Common myeloid progenitor, CD34-positive (primary cell): ENCODE measurements around the gene SMOC1.

Experiments
- CTCF ChIA-PET: fragments of 350-600 bp; sonication (Branson Sonifier 250); formaldehyde crosslinking; loops from one replicate; lab custom pipeline; 2021; ENCODE audit warnings: antibody characterized with exemption; lab: Charles Lee
- POLR2A ChIA-PET: fragments of 350-600 bp; sonication (Branson Sonifier 250); formaldehyde crosslinking; loops from one replicate; lab custom pipeline; 2021; ENCODE audit warnings: antibody characterized with exemption; lab: Charles Lee
- DNase-seq, 3 donors: peaks; one replicate each; pipeline versions ENCODE4 v3.0.0 to v3.0.0-alpha.2; 2013
- H3K27ac ChIP-seq, 2 experiments: 1 replicate in 1 of 2; 2 replicates in 1 of 2; pipeline ENCODE4 v1.7.0; 2013; ENCODE audit warnings: inconsistent platforms in 2 of 2, low read length in 2 of 2, mild to moderate bottlenecking in 2 of 2, low read depth in 1 of 2, moderate library complexity in 1 of 2; ENCODE audit not compliant: severe bottlenecking in 2 of 2, insufficient read depth in 1 of 2, poor library complexity in 1 of 2
- H3K27me3 ChIP-seq, 5 experiments: replicated peaks in 2 of 5; 1 replicate in 3 of 5; 2 replicates in 2 of 5; pipeline versions ENCODE4 v1.6.1 to v1.7.0; 2013; ENCODE audit warnings: low read length in 4 of 5, mild to moderate bottlenecking in 2 of 5, moderate library complexity in 2 of 5, inconsistent platforms in 1 of 5; ENCODE audit not compliant: insufficient read depth in 5 of 5, control insufficient read depth in 4 of 5
- H3K36me3 ChIP-seq, 4 experiments: 1 replicate in 2 of 4; 2 replicates in 2 of 4; pipeline versions ENCODE4 v1.6.1 to v1.7.0; 2013; ENCODE audit warnings: low read length in 3 of 4, control low read depth in 1 of 4, mild to moderate bottlenecking in 1 of 4; ENCODE audit not compliant: control insufficient read depth in 4 of 4, insufficient read depth in 4 of 4
- H3K4me1 ChIP-seq, 4 experiments: 1 replicate in 3 of 4; 2 replicates in 1 of 4; pipeline versions ENCODE4 v1.6.1 to v1.7.1; 2013; ENCODE audit warnings: low read length in 3 of 4, mild to moderate bottlenecking in 3 of 4, control low read depth in 1 of 4, inconsistent platforms in 1 of 4, moderate library complexity in 1 of 4; ENCODE audit not compliant: control insufficient read depth in 4 of 4, insufficient read depth in 4 of 4; ENCODE audit errors: control extremely low read depth in 1 of 4
- H3K4me3 ChIP-seq, 7 experiments: 1 replicate in 4 of 7; 2 replicates in 3 of 7; pipeline versions ENCODE4 v1.5.1 to v1.7.0; 2013; ENCODE audit warnings: mild to moderate bottlenecking in 7 of 7, low read length in 6 of 7, moderate library complexity in 6 of 7, inconsistent platforms in 2 of 7, low read depth in 2 of 7, control low read depth in 1 of 7; ENCODE audit not compliant: insufficient read depth in 4 of 7, control insufficient read depth in 1 of 7; ENCODE audit errors: extremely low read depth in 1 of 7
- H3K9me3 ChIP-seq, 5 experiments: 1 replicate in 4 of 5; 2 replicates in 1 of 5; pipeline versions ENCODE4 v1.6.1 to v1.7.1; 2013; ENCODE audit warnings: low read length in 4 of 5, mild to moderate bottlenecking in 2 of 5, inconsistent platforms in 1 of 5, low read depth in 1 of 5, moderate library complexity in 1 of 5; ENCODE audit not compliant: control insufficient read depth in 4 of 5, insufficient read depth in 2 of 5; ENCODE audit errors: control extremely low read depth in 1 of 5
- WGBS: methylation state at CpG from one replicate; pipeline ENCODE4 v1.1.5; 2013; ENCODE audit not compliant: insufficient coverage; 5-methylcytosine and 5-hydroxymethylcytosine counted together

SMOC1 gene

DNA sequence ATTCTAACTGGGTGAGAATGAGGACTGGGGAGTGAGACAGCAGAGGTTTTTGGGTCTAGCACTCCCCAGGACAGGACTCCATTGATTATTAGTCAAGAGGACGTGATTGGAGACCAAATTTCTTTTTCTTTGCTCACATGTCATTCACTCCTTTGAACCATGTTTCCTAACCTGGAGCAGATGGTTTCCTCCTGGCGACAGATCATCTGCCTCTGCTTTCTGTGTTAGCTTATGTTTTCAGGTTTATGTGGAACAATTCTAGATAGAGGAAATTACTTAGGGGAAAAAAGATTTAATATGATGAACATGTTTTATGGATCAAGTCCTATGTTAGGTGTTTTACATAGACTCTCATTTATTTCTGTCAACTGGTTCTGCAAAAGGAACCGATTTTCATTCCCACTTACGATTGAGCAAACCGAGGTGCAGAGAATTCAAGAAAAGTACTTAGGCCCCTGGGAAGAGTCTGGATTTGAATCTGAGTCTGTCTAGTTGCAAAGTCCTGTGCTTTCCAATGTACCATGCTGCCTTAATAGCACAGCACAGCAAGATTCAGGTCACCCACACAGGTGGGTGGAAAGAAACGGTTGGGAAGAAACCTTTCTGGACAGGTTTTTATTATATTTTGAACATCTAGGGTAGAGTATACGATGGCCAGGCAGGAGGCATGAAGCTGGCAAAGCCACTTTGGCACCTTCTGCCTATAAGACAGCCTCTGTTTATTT is 30.8 kb downstream of the SMOC1 start:
- ChIA-PET CTCF (interaction anchor here (0.6 kb wide), 2 partner anchors 30 to 59 kb away, joined by 3 to 4 read pairs; partner anchors contain the start of gene SMOC1), POLR2A (no interaction called here)
- H3K4me1 ChIP-seq: no peaks in the 10 kb centered on the region
- peaks cover 0 to 11% (median 3%) of the 10 kb centered on the region in 5 experiments for H3K27me3 ChIP-seq
- no peaks in the 10 kb centered on the region for H3K36me3 ChIP-seq
- 94% methylated on average over 6 of the region's 7 CpGs for WGBS
- no peak overlapping the region for H3K27ac ChIP-seq
- H3K4me3 ChIP-seq: no peak overlapping the region
- DNase-seq: no peak
- H3K9me3 ChIP-seq: peaks cover 0 to 2% (median 0%) of the 10 kb centered on the region in 5 experiments

DNA sequence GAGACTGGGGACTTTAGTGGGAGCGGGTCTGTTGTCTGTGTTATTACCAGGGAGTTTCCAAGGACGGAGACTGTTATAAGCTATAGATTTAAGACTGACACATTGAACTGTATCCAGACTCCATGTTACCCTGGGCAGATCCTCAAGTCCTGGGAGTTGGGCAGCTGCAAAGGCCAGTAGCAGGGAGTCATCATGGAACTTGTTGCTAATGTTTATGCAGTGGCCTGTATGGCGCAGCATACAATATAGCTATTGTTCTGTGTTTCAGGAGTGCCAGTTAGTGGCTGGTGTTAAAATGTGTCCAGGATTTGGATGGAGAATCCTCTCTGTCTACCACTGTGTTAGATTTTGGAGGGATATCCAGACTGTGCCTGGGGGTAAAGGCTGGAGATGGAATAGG is 31.7 kb downstream of the SMOC1 start:
- peaks cover 0 to 8% (median 3%) of the 10 kb centered on the region in 5 experiments for H3K27me3 ChIP-seq
- WGBS: 100% methylated on average over 3 of the region's 3 CpGs
- H3K4me1 ChIP-seq: no peaks in the 10 kb centered on the region
- POLR2A ChIA-PET: no interaction called here
- DNase-seq: no peak
- CTCF ChIA-PET: no interaction called here
- peaks cover 0 to 2% (median 0%) of the 10 kb centered on the region in 5 experiments for H3K9me3 ChIP-seq
- no peak overlapping the region for H3K4me3 ChIP-seq
- H3K27ac ChIP-seq: no peak overlapping the region
- no peaks in the 10 kb centered on the region for H3K36me3 ChIP-seq

DNA sequence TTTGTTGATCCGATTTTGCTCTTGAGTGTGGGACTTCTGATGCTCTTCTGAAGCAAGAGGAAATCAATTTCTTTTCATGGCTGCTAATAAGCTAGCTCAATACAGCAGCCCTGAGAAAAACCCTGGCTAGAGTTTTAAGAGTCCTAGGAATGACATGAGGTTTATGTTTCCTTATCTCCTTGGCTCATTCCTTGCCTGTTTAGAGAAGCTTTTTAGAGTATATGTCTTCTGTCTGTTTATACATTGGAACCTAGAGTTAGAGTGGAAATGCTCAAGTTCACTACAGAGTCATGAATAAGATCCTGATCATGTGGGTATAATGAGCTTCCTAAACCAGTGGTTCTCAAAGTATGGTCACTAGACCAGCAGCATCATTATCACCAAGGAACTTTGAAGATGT is 34.5 kb downstream of the SMOC1 start:
- CTCF ChIA-PET: no interaction called here
- Histone ChIP-seq H3K9me3 (peaks cover 0 to 2% (median 0%) of the 10 kb centered on the region in 5 experiments), H3K36me3 (no peaks in the 10 kb centered on the region), H3K4me1 (no peaks in the 10 kb centered on the region), H3K4me3 (no peak overlapping the region), H3K27me3 (peaks cover 0 to 16% (median 0%) of the 10 kb centered on the region in 5 experiments), H3K27ac (no peak overlapping the region)
- POLR2A ChIA-PET: no interaction called here
- WGBS: 100% methylated on average over 1 of the region's 1 CpG
- no peak for DNase-seq

DNA sequence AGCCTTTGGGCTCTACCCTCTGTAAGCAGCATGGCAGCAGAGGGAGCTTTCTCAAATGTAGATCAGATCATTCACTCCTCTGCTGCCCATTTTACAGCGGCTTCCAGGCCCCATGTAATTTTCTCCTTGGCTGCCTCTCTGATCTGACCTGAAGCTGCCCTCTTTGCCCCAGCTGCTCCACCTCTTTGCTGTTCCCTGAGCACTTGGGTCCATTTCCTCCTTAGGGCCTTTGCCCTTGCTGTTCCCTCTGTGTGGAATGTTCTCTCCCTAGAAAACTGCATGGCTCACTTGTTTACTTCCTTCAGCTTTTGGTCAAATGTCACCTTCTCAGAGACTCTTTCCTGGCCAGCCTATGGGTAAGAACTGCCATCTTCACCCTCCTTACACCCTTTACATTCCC is 37.2 kb downstream of the SMOC1 start:
- Histone ChIP-seq H3K4me3 (no peak overlapping the region), H3K4me1 (no peaks in the 10 kb centered on the region), H3K9me3 (peaks cover 0 to 2% (median 0%) of the 10 kb centered on the region in 5 experiments), H3K27ac (no peak overlapping the region), H3K36me3 (no peaks in the 10 kb centered on the region), H3K27me3 (peaks cover 0 to 16% (median 0%) of the 10 kb centered on the region in 5 experiments)
- ChIA-PET CTCF (no interaction called here), POLR2A (no interaction called here)
- DNase-seq: no peak
- 93% methylated on average over 1 of the region's 1 CpG for WGBS

DNA sequence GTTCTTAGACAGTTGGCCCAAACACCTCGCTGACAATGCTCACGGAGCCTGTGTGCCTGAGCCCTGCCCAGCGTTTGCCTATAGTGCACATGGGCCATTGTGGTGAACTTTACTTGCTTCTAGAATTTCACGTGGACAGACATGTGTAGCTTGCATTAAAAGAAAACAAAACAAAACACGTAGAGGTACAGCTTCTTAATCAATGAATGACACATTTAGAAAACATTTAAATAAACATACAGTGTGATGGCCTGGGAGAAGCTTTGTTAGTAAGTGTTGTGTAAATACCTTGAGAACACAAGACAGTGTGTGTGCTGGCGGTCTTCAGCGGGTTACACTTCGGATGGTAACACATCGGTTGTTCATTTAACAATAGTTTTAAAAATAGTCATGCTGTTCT is 38.1 kb downstream of the SMOC1 start:
- Histone ChIP-seq H3K27ac (no peak overlapping the region), H3K4me3 (no peak overlapping the region), H3K36me3 (no peaks in the 10 kb centered on the region), H3K9me3 (no peaks in the 10 kb centered on the region), H3K27me3 (peaks cover 0 to 16% (median under 1%) of the 10 kb centered on the region in 5 experiments), H3K4me1 (no peaks in the 10 kb centered on the region)
- CTCF ChIA-PET: no interaction called here
- WGBS: 96% methylated on average over 4 of the region's 9 CpGs
- DNase-seq: no peak
- POLR2A ChIA-PET: no interaction called here

DNA sequence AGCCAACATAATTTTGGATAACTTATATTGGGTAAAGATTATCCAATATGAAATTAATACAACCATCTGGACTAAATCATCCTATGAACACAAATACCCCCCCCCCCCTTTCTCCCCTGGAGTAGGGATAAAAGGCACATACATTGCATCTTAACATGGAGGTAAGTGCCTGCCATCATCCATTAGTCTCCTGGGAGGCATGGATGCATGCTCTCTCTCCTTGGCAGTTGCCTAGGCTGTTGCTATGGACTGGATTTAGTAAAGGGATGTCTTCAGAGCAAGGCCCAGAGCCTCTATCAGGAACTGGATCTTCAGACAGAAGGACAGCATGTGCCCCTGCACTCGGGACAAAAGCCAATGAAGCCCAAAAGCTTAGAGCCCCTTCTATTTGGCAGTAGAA is 40.6 kb downstream of the SMOC1 start:
- WGBS: 100% methylated on average over 1 of the region's 1 CpG
- POLR2A ChIA-PET: no interaction called here
- peaks cover 0 to 11% (median 9%) of the 10 kb centered on the region in 5 experiments for H3K27me3 ChIP-seq
- H3K27ac ChIP-seq: no peak overlapping the region
- H3K4me1 ChIP-seq: no peaks in the 10 kb centered on the region
- no peak overlapping the region for H3K4me3 ChIP-seq
- CTCF ChIA-PET: no interaction called here
- no peaks in the 10 kb centered on the region for H3K36me3 ChIP-seq
- no peak for DNase-seq
- no peaks in the 10 kb centered on the region for H3K9me3 ChIP-seq

DNA sequence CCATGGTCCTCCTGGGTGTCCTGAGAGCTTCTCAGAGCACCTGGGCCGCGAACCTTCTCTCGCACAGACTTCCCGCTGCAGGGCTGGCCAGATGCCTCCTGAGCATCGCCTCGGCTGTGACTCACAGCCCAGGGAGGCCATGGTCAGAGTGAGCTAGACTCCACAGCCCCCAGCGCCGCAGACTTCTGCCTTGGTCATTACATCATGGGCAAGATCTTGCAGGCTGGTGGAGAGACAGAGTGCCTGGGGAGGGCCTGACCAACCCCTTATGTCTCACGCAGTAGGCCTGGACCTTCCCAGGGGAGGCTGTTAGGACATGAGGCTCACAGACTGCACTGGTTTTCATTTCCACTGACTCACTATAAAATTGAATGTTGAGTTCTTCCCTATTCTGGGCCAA is 41.8 kb downstream of the SMOC1 start:
- CTCF ChIA-PET: no interaction called here
- WGBS: 98% methylated on average over 9 of the region's 9 CpGs
- POLR2A ChIA-PET: interaction anchor here (0.6 kb wide), 1 partner anchor 31 kb away, joined by 5 read pairs; no protein-coding TSS in a partner anchor
- Histone ChIP-seq H3K4me1 (no peaks in the 10 kb centered on the region), H3K4me3 (no peak overlapping the region), H3K9me3 (no peaks in the 10 kb centered on the region), H3K27ac (no peak overlapping the region), H3K27me3 (peaks cover 0 to 18% (median 12%) of the 10 kb centered on the region in 5 experiments), H3K36me3 (no peaks in the 10 kb centered on the region)
- no peak for DNase-seq
